HepG2 (cell line): Measurements from ENCODE around the gene ENO2. TPM values are rescaled to one million over a fixed set of nuclear protein-coding genes. Genes with fewer than 3 reads are reported as not detected.

Experiments used
- ELF3 ChIP-seq: IDR thresholded peaks from 2 replicates; pipeline ENCODE4 v1.6.1; 2016; ENCODE audit warnings: missing genetic modification reagents, missing compliant biosample characterization
- IKZF5 ChIP-seq: IDR thresholded peaks from 2 replicates; pipeline ENCODE4 v1.6.1; 2018; ENCODE audit warnings: missing genetic modification reagents, mild to moderate bottlenecking, missing compliant biosample characterization
- PAX8 ChIP-seq: sonication (generic); formaldehyde crosslinking; IDR thresholded peaks from 2 replicates; pipeline ENCODE4 v1.8.0; 2022; ENCODE audit warnings: mild to moderate bottlenecking, missing genetic modification reagents, borderline replicate concordance
- PHF8 ChIP-seq: sonication (generic); formaldehyde crosslinking; IDR thresholded peaks from 2 replicates; pipeline ENCODE4 v1.5.0; 2020; ENCODE audit warnings: missing genetic modification reagents
- PITX1 ChIP-seq: sonication (generic); formaldehyde crosslinking; IDR thresholded peaks from 2 replicates; pipeline ENCODE4 v1.5.1; 2020; ENCODE audit warnings: mild to moderate bottlenecking, missing genetic modification reagents
- PPARG ChIP-seq: conservative IDR thresholded peaks from 2 replicates; pipeline ENCODE4 v1.6.1; 2016; ENCODE audit warnings: missing biosample characterization, missing genetic modification reagents
- RBFOX2 ChIP-seq: fragments of 200-400 bp; formaldehyde crosslinking; IDR thresholded peaks from 2 replicates; pipeline ENCODE4 v1.6.1; 2017; ENCODE audit warnings: low read depth, mild to moderate bottlenecking, low read length
- SMAD3 ChIP-seq: sonication (generic); formaldehyde crosslinking; IDR thresholded peaks from 2 replicates; pipeline ENCODE4 v1.4.0; 2020; ENCODE audit warnings: missing genetic modification reagents
- ZFAT ChIP-seq: sonication (generic); formaldehyde crosslinking; conservative IDR thresholded peaks from 2 replicates; pipeline ENCODE4 v1.8.1; 2023; ENCODE audit warnings: missing genetic modification reagents, inconsistent platforms
- ZNF205 ChIP-seq: IDR thresholded peaks from 2 replicates; pipeline ENCODE4 v1.6.1; 2018; ENCODE audit warnings: missing biosample characterization, missing genetic modification reagents
- ZNF263 ChIP-seq: sonication (generic); formaldehyde crosslinking; IDR thresholded peaks from 2 replicates; pipeline ENCODE4 v1.4.0; 2020; ENCODE audit warnings: missing genetic modification reagents
- ZNF350 ChIP-seq: sonication (generic); formaldehyde crosslinking; IDR thresholded peaks from 2 replicates; pipeline ENCODE4 v1.4.0; 2020; ENCODE audit warnings: mild to moderate bottlenecking, low read depth, missing genetic modification reagents, borderline replicate concordance
- ZNF503 ChIP-seq: sonication (generic); formaldehyde crosslinking; IDR thresholded peaks from 2 replicates; pipeline ENCODE4 v1.4.0; 2020; ENCODE audit warnings: missing genetic modification reagents
- ZNF589 ChIP-seq: sonication (generic); formaldehyde crosslinking; conservative IDR thresholded peaks from 2 replicates; pipeline ENCODE4 v1.8.0; 2022; ENCODE audit warnings: mild to moderate bottlenecking, moderate library complexity, missing genetic modification reagents
- ZNF792 ChIP-seq: IDR thresholded peaks from 2 replicates; pipeline ENCODE4 v1.6.1; 2016
- polyA plus RNA-seq, 8 experiments: library from polyadenylated mRNA; depleted of rRNA in 3 of 8; stranded (reverse) in 7 of 8; unstranded in 1 of 8; fragments of >200 nt; fragmentation: Illumina TruSeq in 4 of 8; extraction: Trizol in 4 of 8; gene quantifications; 2 replicates each; pipeline versions ENCODE4 v1.2.1 to v1.2.3, GENCODE V29; 2011 to 2016; ENCODE audit warnings: low read depth in 4 of 8, missing spikeins in 1 of 8, mixed read lengths in 1 of 8; ENCODE audit not compliant: insufficient read depth in 1 of 8
- total RNA-seq, 5 experiments: library from RNA; depleted of rRNA; stranded (reverse); fragments of >200 nt; fragmentation: Illumina TruSeq; extraction: Trizol; gene quantifications; 2 replicates each; pipeline ENCODE4 v1.2.3, GENCODE V29; 2016; ENCODE audit warnings: low read depth in 1 of 5
- TF ChIP-seq, protein P1 (sequence below): IDR thresholded peaks from 2 replicates; pipeline ENCODE4 v1.6.1; 2012; ENCODE audit warnings: inconsistent platforms
- TF ChIP-seq, protein P2 (sequence below): sonication (generic); formaldehyde crosslinking; IDR thresholded peaks from 2 replicates; pipeline ENCODE4 v1.8.1; 2023; ENCODE audit warnings: mild to moderate bottlenecking, missing genetic modification reagents
- TF ChIP-seq, protein P3 (sequence below): sonication (generic); formaldehyde crosslinking; conservative IDR thresholded peaks from 2 replicates; pipeline ENCODE4 v1.4.0; 2020; ENCODE audit warnings: mild to moderate bottlenecking, missing genetic modification reagents, moderate library complexity
- TF ChIP-seq, protein P4 (sequence below): IDR thresholded peaks from 2 replicates; pipeline ENCODE4 v1.6.1; 2016; ENCODE audit warnings: low read depth

The ENO2 gene
- total and polyA plus RNA-seq, 2 of the 13 experiments (the other 11 are each of a cell fraction or from before 2014, with no cell fraction given) = 19.3 to 136 TPM

GRCh38 chr12:6873094-6874014 is 41.0 kb upstream of the ENO2 start, which contains the start of gene SPSB2 (continued):
- TF ChIP-seq IKZF5 (CRISPR knock-in tag) = peak; percentile 61; the same call in 1 of the 2 replicates
- TF ChIP-seq ZNF263 (CRISPR knock-in tag) = no peak
- peak; percentile 61; the same call in 1 of the 2 replicates for TF ChIP-seq ZFAT (CRISPR knock-in tag)
- TF ChIP-seq, protein P1, sequence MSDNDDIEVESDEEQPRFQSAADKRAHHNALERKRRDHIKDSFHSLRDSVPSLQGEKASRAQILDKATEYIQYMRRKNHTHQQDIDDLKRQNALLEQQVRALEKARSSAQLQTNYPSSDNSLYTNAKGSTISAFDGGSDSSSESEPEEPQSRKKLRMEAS = peak; percentile 48; the same call in 1 of the 2 replicates
- TF ChIP-seq PPARG (CRISPR knock-in tag) = peak; percentile 59; the same call in 1 of the 2 replicates
- peak; percentile 84 for TF ChIP-seq RBFOX2
- TF ChIP-seq ZNF589 (CRISPR knock-in tag) = no peak
- TF ChIP-seq, protein P2, sequence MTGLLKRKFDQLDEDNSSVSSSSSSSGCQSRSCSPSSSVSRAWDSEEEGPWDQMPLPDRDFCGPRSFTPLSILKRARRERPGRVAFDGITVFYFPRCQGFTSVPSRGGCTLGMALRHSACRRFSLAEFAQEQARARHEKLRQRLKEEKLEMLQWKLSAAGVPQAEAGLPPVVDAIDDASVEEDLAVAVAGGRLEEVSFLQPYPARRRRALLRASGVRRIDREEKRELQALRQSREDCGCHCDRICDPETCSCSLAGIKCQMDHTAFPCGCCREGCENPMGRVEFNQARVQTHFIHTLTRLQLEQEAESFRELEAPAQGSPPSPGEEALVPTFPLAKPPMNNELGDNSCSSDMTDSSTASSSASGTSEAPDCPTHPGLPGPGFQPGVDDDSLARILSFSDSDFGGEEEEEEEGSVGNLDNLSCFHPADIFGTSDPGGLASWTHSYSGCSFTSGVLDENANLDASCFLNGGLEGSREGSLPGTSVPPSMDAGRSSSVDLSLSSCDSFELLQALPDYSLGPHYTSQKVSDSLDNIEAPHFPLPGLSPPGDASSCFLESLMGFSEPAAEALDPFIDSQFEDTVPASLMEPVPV (CRISPR knock-in tag) = peak; percentile 55; the same call in 1 of the 2 replicates
- TF ChIP-seq ZNF205 (CRISPR knock-in tag) = peak; percentile 46; the same call in 1 of the 2 replicates
- TF ChIP-seq SMAD3 (CRISPR knock-in tag) = no peak
- TF ChIP-seq PITX1 (CRISPR knock-in tag) = 0 out of 2 replicates have a peak, but pooled peaks have one; percentile 31
- no peak for TF ChIP-seq ZNF350
- TF ChIP-seq ZNF503 (CRISPR knock-in tag) = no peak
- TF ChIP-seq PHF8 (CRISPR knock-in tag) = peak; percentile 56
- TF ChIP-seq ELF3 (CRISPR knock-in tag) = peak; percentile 65
- TF ChIP-seq, protein P3, sequence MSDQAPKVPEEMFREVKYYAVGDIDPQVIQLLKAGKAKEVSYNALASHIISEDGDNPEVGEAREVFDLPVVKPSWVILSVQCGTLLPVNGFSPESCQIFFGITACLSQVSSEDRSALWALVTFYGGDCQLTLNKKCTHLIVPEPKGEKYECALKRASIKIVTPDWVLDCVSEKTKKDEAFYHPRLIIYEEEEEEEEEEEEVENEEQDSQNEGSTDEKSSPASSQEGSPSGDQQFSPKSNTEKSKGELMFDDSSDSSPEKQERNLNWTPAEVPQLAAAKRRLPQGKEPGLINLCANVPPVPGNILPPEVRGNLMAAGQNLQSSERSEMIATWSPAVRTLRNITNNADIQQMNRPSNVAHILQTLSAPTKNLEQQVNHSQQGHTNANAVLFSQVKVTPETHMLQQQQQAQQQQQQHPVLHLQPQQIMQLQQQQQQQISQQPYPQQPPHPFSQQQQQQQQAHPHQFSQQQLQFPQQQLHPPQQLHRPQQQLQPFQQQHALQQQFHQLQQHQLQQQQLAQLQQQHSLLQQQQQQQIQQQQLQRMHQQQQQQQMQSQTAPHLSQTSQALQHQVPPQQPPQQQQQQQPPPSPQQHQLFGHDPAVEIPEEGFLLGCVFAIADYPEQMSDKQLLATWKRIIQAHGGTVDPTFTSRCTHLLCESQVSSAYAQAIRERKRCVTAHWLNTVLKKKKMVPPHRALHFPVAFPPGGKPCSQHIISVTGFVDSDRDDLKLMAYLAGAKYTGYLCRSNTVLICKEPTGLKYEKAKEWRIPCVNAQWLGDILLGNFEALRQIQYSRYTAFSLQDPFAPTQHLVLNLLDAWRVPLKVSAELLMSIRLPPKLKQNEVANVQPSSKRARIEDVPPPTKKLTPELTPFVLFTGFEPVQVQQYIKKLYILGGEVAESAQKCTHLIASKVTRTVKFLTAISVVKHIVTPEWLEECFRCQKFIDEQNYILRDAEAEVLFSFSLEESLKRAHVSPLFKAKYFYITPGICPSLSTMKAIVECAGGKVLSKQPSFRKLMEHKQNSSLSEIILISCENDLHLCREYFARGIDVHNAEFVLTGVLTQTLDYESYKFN (CRISPR knock-in tag) = peak; percentile 65
- TF ChIP-seq, protein P4, sequence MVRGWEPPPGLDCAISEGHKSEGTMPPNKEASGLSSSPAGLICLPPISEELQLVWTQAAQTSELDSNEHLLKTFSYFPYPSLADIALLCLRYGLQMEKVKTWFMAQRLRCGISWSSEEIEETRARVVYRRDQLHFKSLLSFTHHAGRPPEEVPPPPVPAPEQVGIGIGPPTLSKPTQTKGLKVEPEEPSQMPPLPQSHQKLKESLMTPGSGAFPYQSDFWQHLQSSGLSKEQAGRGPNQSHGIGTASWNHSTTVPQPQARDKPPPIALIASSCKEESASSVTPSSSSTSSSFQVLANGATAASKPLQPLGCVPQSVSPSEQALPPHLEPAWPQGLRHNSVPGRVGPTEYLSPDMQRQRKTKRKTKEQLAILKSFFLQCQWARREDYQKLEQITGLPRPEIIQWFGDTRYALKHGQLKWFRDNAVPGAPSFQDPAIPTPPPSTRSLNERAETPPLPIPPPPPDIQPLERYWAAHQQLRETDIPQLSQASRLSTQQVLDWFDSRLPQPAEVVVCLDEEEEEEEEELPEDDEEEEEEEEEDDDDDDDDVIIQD (CRISPR knock-in tag) = peak; percentile 64; the same call in 1 of the 2 replicates
- peak; percentile 24; the same call in 1 of the 2 replicates for TF ChIP-seq ZNF792 (CRISPR knock-in tag)
- no peak for TF ChIP-seq PAX8
